Limb (tissue), 2 donors: Measurements from ENCODE around the gene NCKAP5.
"Not testable (repeated sequence)": the region's sequence is repeated elsewhere in the genome, so short reads cannot be mapped to it uniquely, and the experiment has no call there.

Experiments
- DNase-seq, 2 donors: peaks; one replicate each; pipeline ENCODE4 v3.0.0-alpha.2; 2016; ENCODE audit errors: extremely low spot score in 2 of 2

NCKAP5 gene

GRCh38 chr2:132725148-132725547 lies 843.1 kb downstream of the NCKAP5 start:
- DNase-seq: no peak

GRCh38 chr2:132721938-132722337 lies 846.3 kb downstream of the NCKAP5 start:
- DNase-seq: no peak

- no peak for DNase-seq
Measured at GRCh38 chr2:132720393-132720792, 847.9 kb downstream of the NCKAP5 start.

GRCh38 chr2:132719480-132719879 lies 848.8 kb downstream of the NCKAP5 start:
- no peak for DNase-seq

- DNase-seq: no peak
Measured at GRCh38 chr2:132716954-132717353, 851.3 kb downstream of the NCKAP5 start.

- no peak for DNase-seq
Measured at GRCh38 chr2:132715386-132716351, 852.6 kb downstream of the NCKAP5 start.

- DNase-seq: no peak
Measured at GRCh38 chr2:132703396-132703795, 864.9 kb downstream of the NCKAP5 start.

GRCh38 chr2:132701810-132702209 lies 866.5 kb downstream of the NCKAP5 start:
- no peak for DNase-seq

GRCh38 chr2:132699802-132700201 lies 868.5 kb downstream of the NCKAP5 start:
- not testable (repeated sequence) for DNase-seq

GRCh38 chr2:132698347-132698746 lies 869.9 kb downstream of the NCKAP5 start:
- DNase-seq: not testable (repeated sequence)

GRCh38 chr2:132697556-132698205 lies 870.6 kb downstream of the NCKAP5 start:
- DNase-seq: peak in 1 of 2 donors; percentile 54

- no peak for DNase-seq
Measured at GRCh38 chr2:132692816-132693215, 875.4 kb downstream of the NCKAP5 start.

GRCh38 chr2:132691556-132691955 lies 876.7 kb downstream of the NCKAP5 start:
- no peak for DNase-seq

GRCh38 chr2:132690664-132691303 lies 877.5 kb downstream of the NCKAP5 start:
- DNase-seq: no peak

- no peak for DNase-seq
Measured at GRCh38 chr2:132681766-132682165, 886.5 kb downstream of the NCKAP5 start.

GRCh38 chr2:132680544-132680943 lies 887.7 kb downstream of the NCKAP5 start:
- DNase-seq: no peak

GRCh38 chr2:132678483-132678882 lies 889.8 kb downstream of the NCKAP5 start:
- DNase-seq: no peak

- no peak for DNase-seq
Measured at GRCh38 chr2:132677661-132678060, 890.6 kb downstream of the NCKAP5 start.

GRCh38 chr2:132676999-132677398 lies 891.3 kb downstream of the NCKAP5 start:
- no peak for DNase-seq

- DNase-seq: peak in 1 of 2 donors; percentile 46
Measured at GRCh38 chr2:132671151-132671835, 897.0 kb downstream of the NCKAP5 start.

- peak in 1 of 2 donors; percentile 74 for DNase-seq
Measured at GRCh38 chr2:132670496-132671150, 897.6 kb downstream of the NCKAP5 start.
